Cardiac septum (tissue), 1 donor: ENCODE data around the gene SUZ12. TPM values are rescaled to one million over a fixed set of nuclear protein-coding genes. Genes with fewer than 3 reads are reported as not detected.
"Not testable (repeated sequence)": the region's sequence is repeated elsewhere in the genome, so short reads cannot be mapped to it uniquely, and the experiment has no call there.

ENCODE experiments used
- DNase-seq: peaks from one replicate; pipeline ENCODE4 v3.0.0-alpha.2; 2020; ENCODE audit warnings: low spot score
- intact Hi-C: fragments of 100-400 bp; cut with DNase I; formaldehyde crosslinking; loops from one replicate; pipeline ENCODE4 v1.14.0; 2022
- total RNA-seq: library from RNA; stranded (reverse); fragmentation: NEBNext Ultra II Directional; extraction: Animal tissue kit (Norgen Biotek cat#: 25700); gene quantifications from one replicate; pipeline ENCODE4 v1.2.1, GENCODE V29; 2021
- donor health status: DM: no; HTN: no; CAD: no.

The SUZ12 gene
- total RNA-seq, 1 donor from 2014 or later = 14.7 TPM

DNA sequence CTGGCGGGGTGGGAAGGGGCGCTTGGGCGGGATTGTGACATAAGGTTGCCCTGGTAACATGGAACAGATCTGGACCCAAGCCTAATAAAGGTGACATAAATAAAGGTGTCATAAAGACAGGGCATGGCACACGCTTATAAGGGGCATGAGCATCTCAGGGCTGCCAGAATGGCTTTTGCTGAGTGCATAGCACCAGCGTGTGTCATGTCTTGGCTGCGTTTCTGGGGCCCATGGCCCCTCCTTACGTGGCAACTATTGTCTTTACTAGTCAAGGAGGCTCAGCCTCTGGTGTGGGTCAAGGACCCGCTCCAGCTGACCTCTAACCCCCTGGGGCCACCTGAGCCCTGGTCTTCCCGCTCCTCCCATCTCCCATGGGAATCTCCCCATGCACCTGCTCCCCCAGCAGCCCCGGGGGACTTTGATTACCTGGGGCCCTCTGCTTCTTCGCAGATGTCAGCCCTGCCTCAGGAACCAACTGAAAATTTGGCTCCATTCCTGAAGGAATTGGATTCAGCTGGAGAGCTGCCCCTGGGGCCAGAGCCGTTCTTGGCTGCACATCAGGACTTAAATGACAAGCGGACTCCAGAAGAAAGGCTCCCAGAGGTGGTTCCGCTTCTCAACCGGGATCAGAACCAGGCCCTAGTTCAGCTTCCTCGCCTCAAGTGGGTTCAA, 84.3 kb downstream of the SUZ12 start:
- intact Hi-C loops = no loop called here
- no peak for DNase-seq

GRCh38 chr17:32021615-32021955, 84.8 kb downstream of the SUZ12 start:
- DNase-seq = no peak
- intact Hi-C loops = no loop called here

GRCh38 chr17:32022554-32022953, 85.7 kb downstream of the SUZ12 start:
- DNase-seq, intact Hi-C loops: not testable (repeated sequence)

DNA sequence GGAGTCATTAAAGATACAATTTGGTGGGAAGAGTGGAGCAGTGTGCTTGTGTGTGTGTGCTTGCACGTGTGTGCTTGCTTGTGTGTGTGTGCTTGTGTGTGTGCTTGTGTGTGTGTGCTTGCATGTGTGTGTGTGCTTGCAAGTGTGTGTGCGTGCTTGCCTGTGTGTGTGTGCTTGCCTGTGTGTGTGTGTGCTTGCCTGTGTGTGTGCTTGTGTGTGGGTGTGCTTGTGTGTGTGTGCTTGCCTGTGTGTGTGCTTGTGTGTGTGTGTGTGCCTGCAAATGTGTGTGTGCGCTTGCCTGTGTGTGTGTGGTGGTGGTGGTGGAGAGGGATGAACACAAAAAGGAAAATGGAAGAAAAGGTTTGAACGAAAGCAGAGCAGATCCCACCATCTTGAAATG, 90.5 kb downstream of the SUZ12 start:
- intact Hi-C loops, DNase-seq: not testable (repeated sequence)

DNA sequence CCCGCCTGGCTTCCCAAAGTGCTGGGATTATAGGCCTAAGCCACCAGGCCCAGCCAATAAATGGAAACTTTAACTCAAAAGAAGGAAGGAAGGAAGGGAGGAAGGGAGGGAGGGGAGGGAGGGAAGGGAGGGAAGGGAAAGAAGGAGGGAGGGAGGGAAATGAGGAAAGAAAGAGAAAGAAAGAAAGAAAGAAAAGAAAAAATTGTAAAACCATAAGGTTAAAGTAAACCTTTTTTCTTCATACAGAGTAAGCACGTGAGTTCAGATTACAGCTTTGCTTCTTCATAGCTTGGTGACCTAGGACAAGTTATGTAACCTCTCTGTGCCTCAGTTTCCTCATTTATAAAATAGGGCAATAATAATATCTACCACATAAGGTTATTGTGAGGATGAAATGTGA, 96.4 kb downstream of the SUZ12 start:
- DNase-seq = no peak
- intact Hi-C loops = no loop called here

- intact Hi-C loops, DNase-seq: not testable (repeated sequence)
Measured at GRCh38 chr17:32033812-32034211, 97.0 kb downstream of the SUZ12 start.

- intact Hi-C loops, DNase-seq: not testable (repeated sequence)
Measured at GRCh38 chr17:32040246-32040645, 103.4 kb downstream of the SUZ12 start.

GRCh38 chr17:32041306-32041875, 104.6 kb downstream of the SUZ12 start:
- DNase-seq, intact Hi-C loops: not testable (repeated sequence)

DNA sequence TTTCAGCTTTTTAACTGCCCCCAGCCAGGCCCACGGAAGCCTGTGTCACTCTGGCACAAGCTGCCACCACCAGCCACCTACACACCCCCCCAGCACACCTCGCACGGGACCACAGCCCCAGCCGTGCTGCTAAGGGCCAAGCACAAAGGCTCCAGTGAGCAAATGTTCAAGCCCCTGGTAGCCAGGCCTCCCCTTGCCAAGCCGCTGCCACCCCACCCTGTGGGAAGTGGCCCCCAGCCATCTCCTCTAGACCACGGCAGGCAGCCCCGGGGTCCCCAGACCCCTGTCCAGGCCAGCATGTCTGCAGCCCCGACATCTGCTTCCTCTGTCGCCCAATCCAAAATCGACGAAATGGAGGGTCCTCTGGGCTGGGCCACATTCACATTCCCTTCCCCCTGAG, 105.5 kb downstream of the SUZ12 start:
- intact Hi-C loops, DNase-seq: not testable (repeated sequence)

- DNase-seq, intact Hi-C loops: not testable (repeated sequence)
Measured at GRCh38 chr17:32045611-32046010, 108.8 kb downstream of the SUZ12 start.

- DNase-seq, intact Hi-C loops: not testable (repeated sequence)
Measured at GRCh38 chr17:32047663-32048062, 110.9 kb downstream of the SUZ12 start.

Other genes starting within 250 kb of the SUZ12 start
- gene COPRS, start 77.8 kb upstream of the SUZ12 start, total RNA-seq = 51.9 TPM
- 27.2 TPM for gene UTP6, start 35.3 kb upstream of the SUZ12 start, total RNA-seq
- 4.7 TPM for gene LRRC37B, start 70.4 kb downstream of the SUZ12 start, total RNA-seq
- gene RHOT1, start 205.5 kb downstream of the SUZ12 start, total RNA-seq = 39.4 TPM